Measurements from ENCODE around the gene POLR2L. TPM values are rescaled to one million over a fixed set of nuclear protein-coding genes. Genes with fewer than 3 reads are reported as not detected.

POLR2L gene
- total and polyA plus RNA-seq, 2 of the 13 experiments (the other 11 are each of a cell fraction or from before 2014, with no cell fraction given): 104 to 114 TPM

DNA sequence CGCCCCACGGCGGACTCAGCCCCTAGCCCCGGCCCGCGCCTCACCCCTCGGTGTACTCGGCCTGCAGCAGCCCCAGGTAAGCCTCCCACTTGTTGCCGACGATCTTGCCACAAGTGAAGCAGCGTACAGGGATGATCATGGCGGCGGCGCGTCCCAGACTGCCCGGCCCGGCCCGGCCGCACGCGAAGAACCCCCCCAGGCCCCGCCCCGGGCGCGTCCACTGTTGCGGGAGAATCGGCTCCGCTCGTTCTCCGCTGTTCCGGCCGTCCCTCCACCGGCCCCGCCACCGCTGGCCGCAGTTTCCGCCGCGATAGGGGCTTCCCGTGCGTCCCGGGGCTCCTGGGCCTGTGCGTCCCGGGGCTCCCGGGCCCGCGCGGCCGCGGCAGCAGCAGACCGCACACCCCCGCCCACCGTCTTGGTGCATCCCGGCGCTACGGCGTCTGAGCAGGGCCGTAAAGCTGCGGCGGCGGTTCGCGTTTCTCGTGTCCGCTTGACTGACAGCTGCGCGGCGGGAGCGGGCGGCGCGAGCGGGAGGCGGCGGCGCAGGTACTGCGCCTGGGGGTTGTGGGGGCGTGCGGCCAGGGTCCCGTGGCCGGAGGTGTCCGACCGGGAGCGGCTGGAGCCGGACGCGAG is at the start of gene POLR2L, which contains the start of gene TSPAN4 (continued):
- no peak for TF ChIP-seq ZBTB10 (CRISPR knock-in tag; IDR thresholded peaks at IDR 0.05; ENCODE audit: borderline replicate concordance)
- no peak for TF ChIP-seq HHEX (CRISPR knock-in tag; IDR thresholded peaks at IDR 0.05)
- TF ChIP-seq RELA (CRISPR knock-in tag; IDR thresholded peaks at IDR 0.05): no peak
- TF ChIP-seq, protein P1, sequence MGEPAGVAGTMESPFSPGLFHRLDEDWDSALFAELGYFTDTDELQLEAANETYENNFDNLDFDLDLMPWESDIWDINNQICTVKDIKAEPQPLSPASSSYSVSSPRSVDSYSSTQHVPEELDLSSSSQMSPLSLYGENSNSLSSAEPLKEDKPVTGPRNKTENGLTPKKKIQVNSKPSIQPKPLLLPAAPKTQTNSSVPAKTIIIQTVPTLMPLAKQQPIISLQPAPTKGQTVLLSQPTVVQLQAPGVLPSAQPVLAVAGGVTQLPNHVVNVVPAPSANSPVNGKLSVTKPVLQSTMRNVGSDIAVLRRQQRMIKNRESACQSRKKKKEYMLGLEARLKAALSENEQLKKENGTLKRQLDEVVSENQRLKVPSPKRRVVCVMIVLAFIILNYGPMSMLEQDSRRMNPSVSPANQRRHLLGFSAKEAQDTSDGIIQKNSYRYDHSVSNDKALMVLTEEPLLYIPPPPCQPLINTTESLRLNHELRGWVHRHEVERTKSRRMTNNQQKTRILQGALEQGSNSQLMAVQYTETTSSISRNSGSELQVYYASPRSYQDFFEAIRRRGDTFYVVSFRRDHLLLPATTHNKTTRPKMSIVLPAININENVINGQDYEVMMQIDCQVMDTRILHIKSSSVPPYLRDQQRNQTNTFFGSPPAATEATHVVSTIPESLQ (CRISPR knock-in tag; conservative IDR thresholded peaks at IDR 0.05): no peak
- peak; percentile 56; the same call in 1 of the 2 replicates for TF ChIP-seq ZNF343 (CRISPR knock-in tag; IDR thresholded peaks at IDR 0.05)
- peak; percentile 47; the same call in 1 of the 2 replicates for TF ChIP-seq IRF2 (CRISPR knock-in tag; IDR thresholded peaks at IDR 0.05)
- TF ChIP-seq KLF6 (CRISPR knock-in tag; IDR thresholded peaks at IDR 0.05): peak; percentile 65; the same call in 1 of the 2 replicates
- no peak; the same call in 1 of the 2 replicates for TF ChIP-seq YEATS2 (CRISPR knock-in tag; IDR thresholded peaks at IDR 0.05; ENCODE audit: borderline replicate concordance)
- TF ChIP-seq SIN3B (IDR thresholded peaks at IDR 0.05; ENCODE audit: low read length): no peak
- TF ChIP-seq ZBTB8A (CRISPR knock-in tag; IDR thresholded peaks at IDR 0.05; ENCODE audit: borderline replicate concordance, low read depth): no peak
- no peak for TF ChIP-seq HMG20B (CRISPR knock-in tag; conservative IDR thresholded peaks at IDR 0.05)
- TF ChIP-seq, protein P2, sequence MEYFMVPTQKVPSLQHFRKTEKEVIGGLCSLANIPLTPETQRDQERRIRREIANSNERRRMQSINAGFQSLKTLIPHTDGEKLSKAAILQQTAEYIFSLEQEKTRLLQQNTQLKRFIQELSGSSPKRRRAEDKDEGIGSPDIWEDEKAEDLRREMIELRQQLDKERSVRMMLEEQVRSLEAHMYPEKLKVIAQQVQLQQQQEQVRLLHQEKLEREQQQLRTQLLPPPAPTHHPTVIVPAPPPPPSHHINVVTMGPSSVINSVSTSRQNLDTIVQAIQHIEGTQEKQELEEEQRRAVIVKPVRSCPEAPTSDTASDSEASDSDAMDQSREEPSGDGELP (IDR thresholded peaks at IDR 0.05; ENCODE audit: borderline replicate concordance, low read depth): no peak
- TF ChIP-seq TRIM24 (CRISPR knock-in tag; IDR thresholded peaks at IDR 0.05): no peak
- TF ChIP-seq ZNF431 (CRISPR knock-in tag; IDR thresholded peaks at IDR 0.05; ENCODE audit: borderline replicate concordance, low read depth): no peak; the same call in 1 of the 2 replicates
- no peak for TF ChIP-seq SMC3 (IDR thresholded peaks at IDR 0.05; ENCODE audit: low read length)
- TF ChIP-seq WIZ (CRISPR knock-in tag; IDR thresholded peaks at IDR 0.05): no peak
- no peak for TF ChIP-seq CAMTA2 (CRISPR knock-in tag; IDR thresholded peaks at IDR 0.05; ENCODE audit: borderline replicate concordance)
- TF ChIP-seq ZNF441 (CRISPR knock-in tag; IDR thresholded peaks at IDR 0.05; ENCODE audit: borderline replicate concordance): 0 out of 2 replicates have a peak, but pooled peaks have one; percentile 27
- TF ChIP-seq, protein P3, sequence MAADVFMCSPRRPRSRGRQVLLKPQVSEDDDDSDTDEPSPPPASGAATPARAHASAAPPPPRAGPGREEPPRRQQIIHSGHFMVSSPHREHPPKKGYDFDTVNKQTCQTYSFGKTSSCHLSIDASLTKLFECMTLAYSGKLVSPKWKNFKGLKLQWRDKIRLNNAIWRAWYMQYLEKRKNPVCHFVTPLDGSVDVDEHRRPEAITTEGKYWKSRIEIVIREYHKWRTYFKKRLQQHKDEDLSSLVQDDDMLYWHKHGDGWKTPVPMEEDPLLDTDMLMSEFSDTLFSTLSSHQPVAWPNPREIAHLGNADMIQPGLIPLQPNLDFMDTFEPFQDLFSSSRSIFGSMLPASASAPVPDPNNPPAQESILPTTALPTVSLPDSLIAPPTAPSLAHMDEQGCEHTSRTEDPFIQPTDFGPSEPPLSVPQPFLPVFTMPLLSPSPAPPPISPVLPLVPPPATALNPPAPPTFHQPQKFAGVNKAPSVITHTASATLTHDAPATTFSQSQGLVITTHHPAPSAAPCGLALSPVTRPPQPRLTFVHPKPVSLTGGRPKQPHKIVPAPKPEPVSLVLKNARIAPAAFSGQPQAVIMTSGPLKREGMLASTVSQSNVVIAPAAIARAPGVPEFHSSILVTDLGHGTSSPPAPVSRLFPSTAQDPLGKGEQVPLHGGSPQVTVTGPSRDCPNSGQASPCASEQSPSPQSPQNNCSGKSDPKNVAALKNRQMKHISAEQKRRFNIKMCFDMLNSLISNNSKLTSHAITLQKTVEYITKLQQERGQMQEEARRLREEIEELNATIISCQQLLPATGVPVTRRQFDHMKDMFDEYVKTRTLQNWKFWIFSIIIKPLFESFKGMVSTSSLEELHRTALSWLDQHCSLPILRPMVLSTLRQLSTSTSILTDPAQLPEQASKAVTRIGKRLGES (CRISPR knock-in tag; IDR thresholded peaks at IDR 0.05; ENCODE audit: borderline replicate concordance): no peak
- TF ChIP-seq, protein P4, sequence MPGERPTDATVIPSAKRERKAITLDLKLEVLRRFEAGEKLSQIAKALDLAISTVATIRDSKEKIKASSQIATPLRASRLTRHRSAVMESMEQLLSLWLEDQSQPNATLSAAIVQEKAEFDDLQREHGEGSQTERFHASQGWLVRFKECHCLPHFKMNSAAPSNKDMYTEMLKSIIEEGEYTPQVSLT (CRISPR knock-in tag; IDR thresholded peaks at IDR 0.05; ENCODE audit: borderline replicate concordance, low read depth): no peak
